ENCODE measurements around the gene TYW1.
A peak's percentile ranks its signal among the peaks of the same experiment; 100 is the strongest.
"Not testable (repeated sequence)": the region's sequence is repeated elsewhere in the genome, so short reads cannot be mapped to it uniquely, and the experiment has no call there.

The TYW1 gene

GRCh38 chr7:67135617-67136486 lies 139.2 kb downstream of the TYW1 start:
- not testable (repeated sequence) for DNase-seq (ENCODE audit: insufficient read length, low spot score); FAIRE-seq

- FAIRE-seq; DNase-seq (ENCODE audit: insufficient read length, low spot score): not testable (repeated sequence)
These were observed 140.9 kb downstream of the TYW1 start for GRCh38 chr7:67137489-67137888.

GRCh38 chr7:67139876-67140275 lies 143.2 kb downstream of the TYW1 start:
- DNase-seq (ENCODE audit: insufficient read length, low spot score); FAIRE-seq: not testable (repeated sequence)

GRCh38 chr7:67141001-67141400 lies 144.4 kb downstream of the TYW1 start:
- not testable (repeated sequence) for DNase-seq (ENCODE audit: insufficient read length, low spot score); FAIRE-seq

- not testable (repeated sequence) for FAIRE-seq
These were observed 146.6 kb downstream of the TYW1 start for GRCh38 chr7:67143091-67143786.

GRCh38 chr7:67145581-67146193 lies 149.1 kb downstream of the TYW1 start:
- FAIRE-seq; DNase-seq (ENCODE audit: insufficient read length, low spot score): not testable (repeated sequence)

More at GRCh38 chr7:67143091-67143786, 146.6 kb downstream of the TYW1 start:
- not testable (repeated sequence) for DNase-seq (ENCODE audit: insufficient read length, low spot score)

GRCh38 chr7:67149131-67149530 lies 152.5 kb downstream of the TYW1 start:
- not testable (repeated sequence) for FAIRE-seq; DNase-seq (ENCODE audit: insufficient read length, low spot score)

- DNase-seq (ENCODE audit: insufficient read length, low spot score); FAIRE-seq: not testable (repeated sequence)
These were observed 157.7 kb downstream of the TYW1 start for GRCh38 chr7:67154374-67154773.

GRCh38 chr7:67156064-67156463 lies 159.4 kb downstream of the TYW1 start:
- not testable (repeated sequence) for FAIRE-seq; DNase-seq (ENCODE audit: insufficient read length, low spot score)

- not testable (repeated sequence) for FAIRE-seq; DNase-seq (ENCODE audit: insufficient read length, low spot score)
These were observed 166.7 kb downstream of the TYW1 start for GRCh38 chr7:67163285-67163684.

GRCh38 chr7:67171151-67171550 lies 174.5 kb downstream of the TYW1 start:
- FAIRE-seq; DNase-seq (ENCODE audit: insufficient read length, low spot score): not testable (repeated sequence)

GRCh38 chr7:67176730-67177129 lies 180.1 kb downstream of the TYW1 start:
- DNase-seq (ENCODE audit: insufficient read length, low spot score) = not testable (repeated sequence)

GRCh38 chr7:67178915-67179688 lies 182.5 kb downstream of the TYW1 start:
- FAIRE-seq; DNase-seq (ENCODE audit: insufficient read length, low spot score): not testable (repeated sequence)

More at GRCh38 chr7:67176730-67177129, 180.1 kb downstream of the TYW1 start:
- FAIRE-seq = peak; percentile 80

- FAIRE-seq; DNase-seq (ENCODE audit: insufficient read length, low spot score): not testable (repeated sequence)
These were observed 186.5 kb downstream of the TYW1 start for GRCh38 chr7:67182956-67183750.

GRCh38 chr7:67184912-67185659 lies 188.5 kb downstream of the TYW1 start:
- not testable (repeated sequence) for DNase-seq (ENCODE audit: insufficient read length, low spot score)

GRCh38 chr7:67185660-67186129 lies 189.1 kb downstream of the TYW1 start:
- FAIRE-seq; DNase-seq (ENCODE audit: insufficient read length, low spot score): not testable (repeated sequence)

More at GRCh38 chr7:67184912-67185659, 188.5 kb downstream of the TYW1 start:
- not testable (repeated sequence) for FAIRE-seq

- not testable (repeated sequence) for DNase-seq (ENCODE audit: insufficient read length, low spot score); FAIRE-seq
These were observed 192.5 kb downstream of the TYW1 start for GRCh38 chr7:67189160-67189559.

Measured in H54 (cell line).